ENCODE data around the gene PDXDC1.
A peak's percentile ranks its signal among the peaks of the same experiment; 100 is the strongest.
"Not testable (repeated sequence)": the region's sequence is repeated elsewhere in the genome, so short reads cannot be mapped to it uniquely, and the experiment has no call there.

The PDXDC1 gene

DNA sequence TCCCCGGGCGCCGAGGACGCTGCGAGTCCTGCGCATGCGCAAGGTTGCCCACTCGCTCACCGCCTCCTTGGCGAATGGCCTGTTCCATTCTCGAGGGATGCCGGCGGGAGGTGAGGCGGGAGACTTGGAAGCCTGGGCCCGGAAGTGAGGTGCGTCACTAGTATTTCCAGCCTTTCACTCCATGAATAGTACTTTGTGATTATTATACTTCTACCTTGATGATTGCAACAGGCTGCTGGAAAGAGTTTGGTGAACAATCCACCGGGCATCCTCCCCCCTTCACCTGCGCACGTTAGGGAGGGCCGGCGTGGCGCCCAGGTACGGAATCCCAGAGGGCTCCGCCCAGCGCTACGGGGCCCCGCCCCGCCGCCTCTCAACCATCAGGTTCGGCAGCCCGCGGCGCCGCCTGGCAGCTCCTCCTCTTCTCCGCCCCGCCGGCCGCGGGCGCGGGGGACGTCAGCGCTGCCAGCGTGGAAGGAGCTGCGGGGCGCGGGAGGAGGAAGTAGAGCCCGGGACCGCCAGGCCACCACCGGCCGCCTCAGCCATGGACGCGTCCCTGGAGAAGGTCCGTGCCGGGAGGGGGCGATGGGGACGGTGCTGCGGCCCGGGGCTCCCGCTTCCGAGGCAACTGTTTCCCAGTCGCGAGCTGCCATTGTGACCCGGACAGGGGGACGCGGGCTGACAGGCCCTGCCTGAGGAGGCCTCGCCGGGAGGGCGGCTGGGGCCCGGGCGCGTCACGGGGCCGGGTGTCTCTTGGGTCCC lies at the start of gene PDXDC1:
Gene PDXDC1 (plus strand): TSS at position 371 of the 762 bp plus-strand sequence. CDS start 174 bp downstream, at position 545.
- H3K4me3 Mint-ChIP-seq = peak within 1 kb of the TSS; percentile 89
- H3K4me1 Mint-ChIP-seq, H3K27me3 Mint-ChIP-seq, CTCF ChIA-PET, H3K9me3 Mint-ChIP-seq, H3K36me3 Mint-ChIP-seq: not testable (repeated sequence)
- DNase-seq = peak; percentile 97
- H3K27ac Mint-ChIP-seq = peak within 1 kb of the TSS; percentile 86

- peak overlapping the region; percentile 55 for H3K27ac Mint-ChIP-seq
- H3K27me3 Mint-ChIP-seq, H3K4me1 Mint-ChIP-seq, H3K9me3 Mint-ChIP-seq, H3K36me3 Mint-ChIP-seq, H3K4me3 Mint-ChIP-seq, CTCF ChIA-PET: not testable (repeated sequence)
- peak; percentile 21 for DNase-seq
Measured at GRCh38 chr16:14928064-14928714, 46.6 kb upstream of the PDXDC1 start.

- DNase-seq, H3K4me3 Mint-ChIP-seq, CTCF ChIA-PET, H3K27me3 Mint-ChIP-seq, H3K27ac Mint-ChIP-seq, H3K36me3 Mint-ChIP-seq, H3K9me3 Mint-ChIP-seq, H3K4me1 Mint-ChIP-seq: not testable (repeated sequence)
Measured at GRCh38 chr16:14929176-14929575, 45.6 kb upstream of the PDXDC1 start.

GRCh38 chr16:14930246-14930645 lies 44.6 kb upstream of the PDXDC1 start:
- H3K27ac Mint-ChIP-seq, H3K4me3 Mint-ChIP-seq, CTCF ChIA-PET: not testable (repeated sequence)

GRCh38 chr16:14930971-14931370 lies 43.9 kb upstream of the PDXDC1 start:
- H3K27ac Mint-ChIP-seq, CTCF ChIA-PET, H3K9me3 Mint-ChIP-seq, H3K4me3 Mint-ChIP-seq, H3K36me3 Mint-ChIP-seq, H3K27me3 Mint-ChIP-seq, H3K4me1 Mint-ChIP-seq, DNase-seq: not testable (repeated sequence)

More at GRCh38 chr16:14930246-14930645, 44.6 kb upstream of the PDXDC1 start:
- H3K4me1 Mint-ChIP-seq, H3K36me3 Mint-ChIP-seq, H3K9me3 Mint-ChIP-seq, DNase-seq, H3K27me3 Mint-ChIP-seq: not testable (repeated sequence)

DNA sequence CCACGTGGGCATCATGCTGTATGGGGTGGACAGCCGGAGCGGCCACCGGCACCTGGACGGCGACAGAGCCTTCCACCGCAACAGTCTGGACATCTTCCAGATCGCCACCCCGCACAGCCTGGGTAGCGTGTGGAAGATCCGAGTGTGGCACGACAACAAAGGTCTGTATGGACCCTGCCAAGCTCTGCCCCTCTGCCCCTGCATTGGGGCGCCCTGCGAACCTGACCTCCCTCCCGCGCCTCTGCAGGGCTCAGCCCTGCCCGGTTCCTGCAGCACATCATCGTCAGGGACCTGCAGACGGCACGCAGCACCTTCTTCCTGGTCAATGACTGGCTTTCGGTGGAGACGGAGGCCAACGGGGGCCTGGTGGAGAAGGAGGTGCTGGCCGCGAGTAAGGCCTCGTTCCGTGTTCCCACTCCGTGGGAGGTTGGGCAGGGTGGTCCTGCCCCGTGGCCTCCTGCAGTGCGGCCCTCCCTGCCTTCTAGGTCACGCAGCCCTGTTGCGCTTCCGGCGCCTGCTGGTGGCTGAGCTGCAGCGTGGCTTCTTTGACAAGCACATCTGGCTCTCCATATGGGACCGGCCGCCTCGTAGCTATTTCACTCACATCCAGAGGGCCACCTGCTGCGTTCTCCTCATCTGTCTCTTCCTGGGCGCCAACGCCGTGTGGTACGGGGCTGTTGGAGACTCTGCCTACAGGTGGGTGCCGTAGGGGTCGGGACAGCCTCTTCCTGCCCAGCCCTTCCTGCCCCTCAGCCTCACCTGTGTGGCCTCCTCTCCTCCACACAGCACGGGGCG lies 42.0 kb upstream of the PDXDC1 start:
- H3K4me3 Mint-ChIP-seq, H3K36me3 Mint-ChIP-seq, H3K27ac Mint-ChIP-seq, H3K9me3 Mint-ChIP-seq, DNase-seq, H3K27me3 Mint-ChIP-seq, H3K4me1 Mint-ChIP-seq, CTCF ChIA-PET: not testable (repeated sequence)

DNA sequence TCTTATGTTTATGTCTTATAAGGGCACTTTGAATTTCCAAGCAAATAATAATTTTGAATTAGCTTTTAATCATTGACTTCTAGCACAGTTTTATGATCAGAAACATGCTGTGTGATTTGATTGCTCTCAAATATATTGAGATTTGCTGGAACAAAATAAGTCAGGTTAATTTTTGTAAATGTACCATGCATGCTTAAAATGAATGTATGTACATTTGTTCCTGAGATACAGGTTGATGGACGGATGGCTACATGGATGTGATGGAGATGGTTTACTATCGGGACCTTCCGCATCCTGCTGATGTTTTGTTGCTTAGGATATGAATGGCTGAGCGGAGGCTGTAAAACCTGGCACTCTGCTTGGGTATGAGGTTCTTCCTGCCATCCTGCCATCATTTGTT lies 37.7 kb upstream of the PDXDC1 start, which contains the start of gene NPIPA1:
Gene NPIPA1 (plus strand): TSS at position 301 of the 400 bp plus-strand sequence. CDS start 0 bp downstream, at position 301.
- H3K27me3 Mint-ChIP-seq, H3K36me3 Mint-ChIP-seq, H3K4me3 Mint-ChIP-seq, CTCF ChIA-PET, H3K4me1 Mint-ChIP-seq, H3K27ac Mint-ChIP-seq, H3K9me3 Mint-ChIP-seq, DNase-seq: not testable (repeated sequence)

GRCh38 chr16:14937994-14938393 lies 36.8 kb upstream of the PDXDC1 start:
- not testable (repeated sequence) for DNase-seq, H3K27me3 Mint-ChIP-seq

DNA sequence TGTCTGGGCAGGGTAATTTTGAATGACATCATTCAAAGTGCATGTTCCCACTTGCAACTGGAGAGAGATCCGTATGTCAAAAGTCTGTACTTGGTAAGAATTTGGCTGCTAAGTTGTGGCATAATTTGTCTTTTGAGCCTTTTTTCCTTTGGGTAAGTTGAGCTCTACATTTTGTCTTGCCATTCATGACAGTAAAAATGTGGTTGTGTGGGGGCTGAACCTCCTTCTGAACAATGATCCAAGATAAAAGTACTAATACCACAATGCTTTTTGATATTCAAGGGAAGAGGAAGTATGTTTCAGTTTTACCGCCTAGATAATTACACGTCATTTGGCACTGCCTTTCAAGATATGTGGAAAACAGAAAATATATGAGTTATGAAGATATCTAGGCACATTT lies 32.1 kb upstream of the PDXDC1 start:
- DNase-seq, H3K27me3 Mint-ChIP-seq: not testable (repeated sequence)

More at GRCh38 chr16:14937994-14938393, 36.8 kb upstream of the PDXDC1 start:
- H3K27ac Mint-ChIP-seq, H3K9me3 Mint-ChIP-seq, CTCF ChIA-PET, H3K4me3 Mint-ChIP-seq, H3K4me1 Mint-ChIP-seq, H3K36me3 Mint-ChIP-seq: not testable (repeated sequence)

DNA sequence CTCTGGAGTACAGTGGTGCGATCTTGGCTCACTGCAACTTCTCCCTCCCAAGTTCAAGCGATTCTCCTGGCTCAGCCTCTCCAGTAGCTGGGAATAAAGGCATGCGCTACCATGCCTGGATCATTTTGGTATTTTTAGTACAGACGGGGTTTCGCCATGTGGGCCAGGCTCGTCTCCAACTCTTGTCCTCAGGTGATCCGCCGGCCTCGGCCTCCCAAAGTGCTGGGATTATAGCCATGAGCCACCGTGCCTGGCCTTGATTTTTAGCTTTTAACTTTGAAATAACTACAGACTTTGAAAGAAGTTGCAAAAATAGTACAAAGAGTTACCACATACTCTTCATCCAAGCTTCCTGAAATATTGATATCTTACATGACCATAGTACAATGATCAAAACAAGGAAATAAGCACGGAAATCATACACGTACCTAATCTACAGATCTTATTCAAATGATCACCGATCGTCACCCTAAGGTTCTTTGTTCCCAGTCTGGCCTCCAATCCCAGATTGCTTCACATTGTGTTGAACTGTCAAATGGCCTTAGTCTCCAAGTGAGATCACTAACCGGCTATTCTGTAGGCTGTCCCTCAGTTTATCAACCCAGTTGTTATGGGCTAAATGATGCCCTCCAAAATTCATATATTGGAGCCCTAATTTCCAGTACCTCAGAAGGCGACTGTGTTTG lies 19.1 kb upstream of the PDXDC1 start:
- Mint-ChIP-seq H3K36me3 (no peaks in the 10 kb centered on the region), H3K4me3 (no peak overlapping the region), H3K4me1 (no peaks in the 10 kb centered on the region), H3K27me3 (peaks cover 17% of the 10 kb centered on the region), H3K9me3 (no peaks in the 10 kb centered on the region), H3K27ac (no peak overlapping the region)
- CTCF ChIA-PET = no interaction called here
- DNase-seq = no peak

More for the DNA sequence above, 32.1 kb upstream of the PDXDC1 start:
- H3K36me3 Mint-ChIP-seq, H3K4me3 Mint-ChIP-seq, H3K27ac Mint-ChIP-seq, H3K4me1 Mint-ChIP-seq, H3K9me3 Mint-ChIP-seq, CTCF ChIA-PET: not testable (repeated sequence)

GRCh38 chr16:14957576-14958322 lies 17.1 kb upstream of the PDXDC1 start:
- Mint-ChIP-seq H3K4me3 (no peak overlapping the region), H3K9me3 (no peaks in the 10 kb centered on the region), H3K36me3 (no peaks in the 10 kb centered on the region), H3K27me3 (peaks cover 26% of the 10 kb centered on the region), H3K4me1 (no peaks in the 10 kb centered on the region), H3K27ac (no peak overlapping the region)
- CTCF ChIA-PET = no interaction called here
- DNase-seq = no peak

DNA sequence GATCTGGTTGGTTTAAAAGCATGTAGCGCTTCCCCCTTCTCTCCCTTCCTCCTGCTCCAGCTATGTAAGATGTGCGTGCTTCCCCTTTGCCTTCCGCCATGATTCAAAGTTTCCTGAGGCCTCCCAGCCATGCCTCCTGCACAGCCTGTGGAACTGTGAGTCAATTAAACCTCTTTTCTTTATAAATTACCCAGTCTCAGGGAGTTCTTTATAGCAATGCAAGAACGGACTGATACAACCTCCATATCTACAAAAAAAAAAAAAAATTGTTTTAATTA lies 16.6 kb upstream of the PDXDC1 start:
- Mint-ChIP-seq H3K4me3 (no peak overlapping the region), H3K27ac (no peak overlapping the region), H3K36me3 (no peaks in the 10 kb centered on the region), H3K27me3 (peaks cover 31% of the 10 kb centered on the region), H3K9me3 (no peaks in the 10 kb centered on the region), H3K4me1 (no peaks in the 10 kb centered on the region)
- DNase-seq = no peak
- CTCF ChIA-PET = no interaction called here

DNA sequence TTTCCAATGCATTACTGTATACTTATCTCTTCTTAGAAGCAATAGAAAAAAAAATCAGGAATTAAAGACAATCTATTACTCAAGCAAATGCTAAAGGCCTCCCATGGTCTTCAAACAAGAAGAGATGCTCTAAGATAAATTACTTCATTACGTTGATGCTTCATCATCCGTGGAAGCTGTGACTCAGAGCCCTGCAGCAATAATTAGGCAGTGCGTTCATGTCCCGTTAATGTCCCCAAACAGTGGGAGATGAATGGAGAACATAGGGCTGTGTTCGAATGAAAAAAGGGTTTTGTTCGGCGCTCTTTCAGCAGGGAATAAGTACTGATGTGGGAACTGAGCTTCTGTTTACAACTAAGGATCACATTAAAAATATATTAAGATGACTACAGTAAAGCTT lies 15.9 kb upstream of the PDXDC1 start:
- DNase-seq = no peak
- Mint-ChIP-seq H3K27me3 (peaks cover 38% of the 10 kb centered on the region), H3K4me3 (no peak overlapping the region), H3K9me3 (no peaks in the 10 kb centered on the region), H3K36me3 (no peaks in the 10 kb centered on the region), H3K4me1 (no peaks in the 10 kb centered on the region), H3K27ac (no peak overlapping the region)
- CTCF ChIA-PET = no interaction called here
